Uterus (tissue), 2 donors: ENCODE measurements around the gene RNF183.

ENCODE experiments used
- POLR2A ChIP-seq, 2 donors: fragments of 450-650 bp; IDR thresholded peaks; one replicate each; pipeline ENCODE4 v1.6.1; 2016; ENCODE audit warnings: antibody characterized with exemption in 2 of 2, mild to moderate bottlenecking in 1 of 2, moderate library complexity in 1 of 2
- TF ChIP-seq, protein P1 (sequence below), 4 experiments: fragments of 200-600 bp in 2 of 4; fragments of 450-650 bp in 2 of 4; sonication (generic) in 2 of 4; IDR thresholded peaks; one replicate each; pipeline ENCODE4 v1.5.1; 2016 to 2019; ENCODE audit warnings: antibody characterized with exemption in 4 of 4, mild to moderate bottlenecking in 2 of 4, moderate library complexity in 1 of 4

DNA sequence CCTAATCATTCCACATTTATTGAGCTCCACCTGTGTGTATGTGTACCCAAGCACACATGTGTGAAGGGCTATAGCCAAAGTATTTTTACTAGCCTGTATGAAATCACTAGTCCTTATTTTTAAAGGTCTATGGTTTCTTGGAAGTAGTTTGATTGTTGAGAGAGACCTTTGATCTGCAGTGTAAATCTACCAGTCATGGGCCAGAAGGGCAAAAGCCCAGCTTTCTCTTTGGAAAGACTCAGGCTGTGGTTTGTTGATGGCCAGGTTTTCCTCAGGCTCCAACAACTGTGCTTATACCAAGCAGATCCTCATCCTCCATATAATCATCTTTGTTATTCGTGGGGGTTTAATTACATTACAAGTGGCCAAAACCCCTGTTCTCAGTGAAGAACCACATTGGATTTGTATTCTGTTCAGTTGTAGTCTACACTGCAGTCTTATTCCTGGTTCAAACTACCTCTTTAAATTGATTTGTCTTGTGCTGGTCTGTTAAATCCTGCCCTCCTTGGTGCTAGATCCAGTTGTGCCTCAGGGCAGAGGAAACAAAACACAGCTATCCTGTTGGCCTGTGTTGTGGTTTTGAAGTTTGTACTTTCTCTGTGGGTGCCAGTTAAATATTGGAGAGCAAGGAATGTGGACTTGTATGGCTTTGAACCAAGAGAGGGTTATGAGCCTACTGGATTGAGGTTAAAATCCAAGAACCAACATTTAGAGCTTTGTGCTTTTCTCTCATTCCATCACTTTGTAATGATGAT is 41.1 kb downstream of the RNF183 start:
- no peak for TF ChIP-seq POLR2A (IDR thresholded peaks at IDR 0.05)
- TF ChIP-seq, protein P1, sequence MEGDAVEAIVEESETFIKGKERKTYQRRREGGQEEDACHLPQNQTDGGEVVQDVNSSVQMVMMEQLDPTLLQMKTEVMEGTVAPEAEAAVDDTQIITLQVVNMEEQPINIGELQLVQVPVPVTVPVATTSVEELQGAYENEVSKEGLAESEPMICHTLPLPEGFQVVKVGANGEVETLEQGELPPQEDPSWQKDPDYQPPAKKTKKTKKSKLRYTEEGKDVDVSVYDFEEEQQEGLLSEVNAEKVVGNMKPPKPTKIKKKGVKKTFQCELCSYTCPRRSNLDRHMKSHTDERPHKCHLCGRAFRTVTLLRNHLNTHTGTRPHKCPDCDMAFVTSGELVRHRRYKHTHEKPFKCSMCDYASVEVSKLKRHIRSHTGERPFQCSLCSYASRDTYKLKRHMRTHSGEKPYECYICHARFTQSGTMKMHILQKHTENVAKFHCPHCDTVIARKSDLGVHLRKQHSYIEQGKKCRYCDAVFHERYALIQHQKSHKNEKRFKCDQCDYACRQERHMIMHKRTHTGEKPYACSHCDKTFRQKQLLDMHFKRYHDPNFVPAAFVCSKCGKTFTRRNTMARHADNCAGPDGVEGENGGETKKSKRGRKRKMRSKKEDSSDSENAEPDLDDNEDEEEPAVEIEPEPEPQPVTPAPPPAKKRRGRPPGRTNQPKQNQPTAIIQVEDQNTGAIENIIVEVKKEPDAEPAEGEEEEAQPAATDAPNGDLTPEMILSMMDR (IDR thresholded peaks at IDR 0.05), result no peak
